Activated naive CD4-positive, alpha-beta T cell treated with anti-CD3 and anti-CD28 coated beads, Interleukin-2, amount 50 U/mL, for 16 hours (primary cell): ENCODE results near the gene ATP1A2.

Source experiments
- DNase-seq: peaks from one replicate; pipeline ENCODE4 v3.0.0-alpha.2; 2020

The ATP1A2 gene

DNA sequence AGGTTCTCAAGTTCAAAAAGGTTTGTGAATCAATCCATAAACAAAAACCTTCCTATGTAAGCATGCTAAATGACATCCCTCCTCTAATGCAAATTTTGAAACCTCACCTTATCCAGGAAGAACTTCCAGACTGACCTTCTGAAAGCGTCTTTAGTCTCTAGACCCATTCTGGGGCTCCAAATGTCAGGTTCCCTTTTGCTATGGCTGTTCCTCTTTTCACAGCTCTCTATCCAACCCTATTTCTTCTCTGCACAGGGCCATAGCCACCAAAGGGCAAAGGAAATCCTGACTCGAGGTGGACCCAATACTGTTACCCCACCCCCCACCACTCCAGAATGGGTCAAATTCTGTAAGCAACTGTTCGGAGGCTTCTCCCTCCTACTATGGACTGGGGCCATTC lies 39.2 kb downstream of the ATP1A2 start:
- no peak for DNase-seq

DNA sequence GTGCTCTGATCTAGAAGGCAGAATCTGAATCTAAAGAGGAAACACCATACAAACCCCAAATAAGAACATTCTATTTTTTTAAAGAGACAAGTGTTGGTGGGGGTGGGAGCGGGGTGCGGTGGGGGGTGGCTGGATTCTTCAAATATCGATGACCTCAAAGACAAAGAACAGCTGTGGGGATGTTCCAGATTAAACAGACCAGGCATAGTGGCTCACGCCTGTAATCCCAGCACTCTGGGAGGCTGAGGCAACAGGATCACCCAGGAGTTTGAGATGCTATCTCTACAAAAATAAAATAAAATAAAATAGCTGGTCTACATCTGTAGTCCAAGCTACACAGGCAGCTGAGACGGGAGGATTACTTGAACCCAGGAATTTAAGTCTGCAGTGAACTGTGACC lies 40.8 kb downstream of the ATP1A2 start:
- no peak for DNase-seq

GRCh38 chr1:160157174-160157573 lies 41.6 kb downstream of the ATP1A2 start:
- no peak for DNase-seq

DNA sequence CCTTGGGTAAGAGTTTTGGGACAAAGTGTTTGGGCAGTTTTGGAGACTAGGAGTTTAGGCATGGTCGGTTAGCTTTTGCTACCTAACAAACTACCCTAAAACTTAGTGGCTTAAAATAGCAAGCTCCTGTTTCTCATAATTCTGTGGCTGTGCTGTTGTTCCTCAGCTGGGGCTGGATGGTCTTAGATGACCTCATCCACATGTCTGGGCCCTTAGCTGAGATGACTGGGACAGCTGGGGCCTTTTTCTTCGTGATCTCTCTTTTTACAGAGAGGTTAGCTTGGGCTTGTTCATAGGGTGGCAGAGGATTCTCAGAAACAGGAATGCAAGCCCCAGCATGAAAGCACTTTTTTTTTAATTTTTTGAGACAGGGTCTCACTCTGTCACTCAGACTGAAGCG lies 42.5 kb downstream of the ATP1A2 start:
- DNase-seq = no peak

DNA sequence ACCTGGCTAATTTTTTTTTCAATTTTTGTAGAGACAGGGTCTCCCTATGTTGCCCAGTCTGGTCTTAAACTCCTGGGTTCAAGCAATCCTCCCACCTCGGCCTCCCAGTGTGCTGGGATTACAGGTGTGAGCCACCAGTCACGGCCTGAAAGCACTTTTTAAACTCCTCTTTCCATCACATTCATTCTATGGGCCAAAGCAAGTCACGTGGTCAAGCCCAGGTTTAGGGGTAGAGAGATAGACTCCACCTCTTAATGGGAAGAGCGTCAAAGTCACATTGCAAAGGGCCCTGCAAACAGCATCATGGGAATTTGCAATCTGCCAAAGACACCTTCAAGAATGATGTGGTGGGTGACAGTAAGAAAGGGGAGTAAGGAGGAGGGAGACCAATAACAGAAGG lies 43.0 kb downstream of the ATP1A2 start:
- no peak for DNase-seq

DNA sequence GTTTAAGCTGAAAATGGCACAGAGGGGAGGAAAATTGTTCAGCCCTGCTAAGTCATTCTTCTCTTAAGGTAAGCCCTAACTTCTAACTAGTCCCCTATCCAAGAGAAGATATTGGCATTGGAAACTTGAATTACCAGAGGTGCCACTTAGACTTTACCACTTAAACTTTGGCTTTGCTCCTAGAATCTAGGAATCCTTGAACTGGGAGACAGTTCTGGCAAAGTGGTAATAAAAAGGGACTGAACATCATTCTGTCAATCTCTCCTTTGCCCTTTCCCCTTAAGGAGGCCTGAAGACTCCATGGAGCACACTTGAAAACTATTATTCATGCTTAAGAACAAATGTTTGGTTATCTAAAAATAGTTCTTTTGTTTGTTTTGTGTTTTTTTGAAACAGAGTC lies 44.3 kb downstream of the ATP1A2 start:
- no peak for DNase-seq

- no peak for DNase-seq
Observed at GRCh38 chr1:160161965-160162705, 46.6 kb downstream of the ATP1A2 start.

- no peak for DNase-seq
Observed at GRCh38 chr1:160162931-160163330, 47.4 kb downstream of the ATP1A2 start.

- DNase-seq = no peak
Observed at GRCh38 chr1:160163615-160164014, 48.1 kb downstream of the ATP1A2 start.

DNA sequence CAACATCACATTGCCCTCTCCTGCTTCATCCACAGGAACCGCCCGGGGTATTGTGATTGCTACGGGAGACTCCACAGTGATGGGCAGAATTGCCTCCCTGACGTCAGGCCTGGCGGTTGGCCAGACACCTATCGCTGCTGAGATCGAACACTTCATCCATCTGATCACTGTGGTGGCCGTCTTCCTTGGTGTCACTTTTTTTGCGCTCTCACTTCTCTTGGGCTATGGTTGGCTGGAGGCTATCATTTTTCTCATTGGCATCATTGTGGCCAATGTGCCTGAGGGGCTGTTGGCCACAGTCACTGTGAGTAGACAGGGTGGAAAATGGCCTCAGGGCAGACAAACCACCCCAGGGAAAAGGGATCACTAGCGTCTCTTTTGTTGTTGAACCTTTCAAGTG lies 48.6 kb downstream of the ATP1A2 start:
- no peak for DNase-seq

- no peak for DNase-seq
Observed at GRCh38 chr1:160166166-160166868, 50.8 kb downstream of the ATP1A2 start.

DNA sequence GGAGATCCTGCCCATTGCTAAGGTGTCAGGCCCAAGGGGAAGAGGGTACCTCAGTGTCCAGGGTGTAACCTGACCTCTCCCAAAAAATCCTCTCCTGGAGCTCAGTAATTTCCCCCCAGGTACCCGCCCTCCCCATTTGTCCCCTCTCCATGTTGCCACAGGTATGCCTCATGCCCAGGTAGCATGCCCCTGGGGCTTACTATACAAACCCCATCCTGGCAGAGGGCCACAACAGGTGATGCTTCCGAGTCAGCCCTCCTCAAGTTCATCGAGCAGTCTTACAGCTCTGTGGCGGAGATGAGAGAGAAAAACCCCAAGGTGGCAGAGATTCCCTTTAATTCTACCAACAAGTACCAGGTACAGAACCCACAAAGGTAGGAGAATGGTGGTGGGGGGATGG lies 51.5 kb downstream of the ATP1A2 start:
- DNase-seq = no peak

GRCh38 chr1:160167580-160167979 lies 52.0 kb downstream of the ATP1A2 start:
- DNase-seq = no peak

GRCh38 chr1:160168016-160168415 lies 52.5 kb downstream of the ATP1A2 start:
- DNase-seq = no peak

DNA sequence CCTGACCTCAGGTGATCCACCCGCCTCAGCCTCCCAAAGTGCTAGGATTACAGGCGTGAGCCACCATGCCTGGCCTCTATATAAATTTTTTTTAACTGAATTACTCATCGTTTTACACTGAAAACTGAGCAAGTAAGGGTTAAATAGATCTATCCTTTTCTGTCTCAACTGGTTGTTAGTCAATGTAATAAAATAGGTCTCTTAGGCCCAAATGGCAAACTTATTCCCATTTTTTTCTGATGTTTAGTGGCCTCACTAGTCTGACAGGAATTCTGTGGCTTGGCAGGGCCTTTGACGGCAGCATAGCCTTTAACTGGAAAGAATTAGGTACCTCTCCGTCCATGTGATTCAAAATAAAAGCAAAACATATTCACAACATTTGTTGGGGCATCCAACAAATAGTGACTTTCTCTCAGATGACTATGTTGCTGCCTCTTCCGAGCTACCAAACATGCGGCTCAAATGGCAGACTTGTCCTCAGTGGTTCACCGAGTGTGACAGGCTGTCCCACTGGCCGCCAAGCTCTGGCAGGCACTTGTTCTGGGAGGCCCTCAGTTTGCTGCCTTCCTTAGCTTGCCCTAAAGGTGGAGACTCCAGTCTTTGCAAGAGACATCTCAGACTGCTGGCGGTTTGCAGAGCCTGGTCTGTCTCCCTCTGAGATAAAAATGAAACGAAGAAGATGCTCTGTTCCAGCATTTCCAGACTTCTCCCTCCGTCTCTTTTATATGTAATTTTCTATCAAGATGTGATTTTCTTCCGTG lies 53.2 kb downstream of the ATP1A2 start:
- DNase-seq = no peak

DNA sequence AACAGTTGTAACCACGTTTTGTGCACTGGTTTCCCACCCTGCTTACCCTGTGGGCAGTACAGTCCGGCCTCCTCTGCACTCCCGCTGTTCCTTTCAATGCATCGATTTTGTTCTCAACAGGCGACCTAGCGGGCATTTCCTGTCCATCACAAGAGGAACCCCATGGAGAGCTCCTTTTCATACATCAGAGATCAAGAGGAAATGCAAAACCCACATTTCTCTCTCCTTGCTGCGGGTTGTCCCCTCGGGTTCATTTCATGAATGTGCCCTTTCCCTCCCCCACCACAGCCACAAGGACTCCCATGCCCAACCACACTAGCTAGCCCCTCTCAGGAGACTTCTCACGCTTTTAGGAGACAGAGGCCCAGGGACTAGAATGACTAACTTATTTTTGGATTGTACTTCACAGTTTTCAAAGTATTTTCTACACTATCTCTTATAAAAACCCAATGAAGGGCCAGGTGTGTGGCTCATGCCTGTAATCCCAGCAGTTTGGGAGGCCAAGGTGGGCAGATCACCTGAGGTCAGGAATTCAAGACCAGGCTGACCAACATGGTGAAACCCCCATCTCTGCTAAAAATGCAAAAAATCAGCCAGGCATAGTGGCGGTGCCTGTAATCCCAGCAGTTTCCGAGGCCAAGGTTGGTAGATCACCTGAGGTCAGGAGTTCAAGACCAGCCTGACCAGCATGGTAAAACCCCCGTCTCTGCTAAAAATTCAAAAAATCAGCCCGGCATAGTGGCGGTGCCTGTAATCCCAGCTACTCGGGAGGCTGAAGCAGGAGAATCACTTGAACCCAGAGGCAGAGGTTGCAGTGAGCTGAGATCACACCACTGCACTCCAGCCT lies 54.2 kb downstream of the ATP1A2 start:
- DNase-seq = no peak

DNA sequence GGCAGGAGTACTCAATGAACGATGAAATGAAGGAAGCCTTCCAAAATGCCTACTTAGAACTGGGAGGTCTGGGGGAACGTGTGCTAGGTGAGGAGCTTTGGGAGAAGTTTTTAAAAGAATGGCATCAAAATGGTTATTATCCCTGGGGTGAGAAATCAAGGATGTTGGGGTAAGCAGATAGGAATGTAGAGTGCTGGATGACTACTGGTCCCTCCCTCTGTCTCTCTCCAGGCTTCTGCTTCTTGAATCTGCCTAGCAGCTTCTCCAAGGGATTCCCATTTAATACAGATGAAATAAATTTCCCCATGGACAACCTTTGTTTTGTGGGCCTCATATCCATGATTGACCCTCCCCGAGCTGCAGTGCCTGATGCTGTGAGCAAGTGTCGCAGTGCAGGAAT lies 55.8 kb downstream of the ATP1A2 start:
- DNase-seq = no peak

- no peak for DNase-seq
Observed at GRCh38 chr1:160171980-160172379, 56.4 kb downstream of the ATP1A2 start.

- DNase-seq = no peak
Observed at GRCh38 chr1:160177231-160177630, 61.7 kb downstream of the ATP1A2 start.

- DNase-seq = no peak
Observed at GRCh38 chr1:160177667-160178066, 62.1 kb downstream of the ATP1A2 start.

DNA sequence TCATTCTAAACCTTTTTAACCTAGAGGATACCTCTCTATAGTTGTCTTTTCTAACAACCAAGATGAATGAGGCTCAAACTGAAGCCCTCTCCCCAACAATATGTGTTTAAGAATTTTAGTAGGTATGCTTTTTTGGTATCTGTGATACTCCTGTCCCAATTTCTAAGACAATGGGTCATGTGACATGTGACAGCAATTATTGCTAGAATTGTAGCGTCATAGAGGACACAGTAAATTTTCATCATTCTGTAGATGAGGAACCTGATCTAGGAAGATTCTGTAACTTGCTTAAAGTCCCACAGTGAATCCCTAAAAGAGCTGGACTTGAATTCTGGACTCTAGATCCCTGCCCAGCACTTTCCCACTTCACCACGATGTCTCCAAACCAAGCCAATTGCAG lies 63.2 kb downstream of the ATP1A2 start:
- DNase-seq = no peak

DNA sequence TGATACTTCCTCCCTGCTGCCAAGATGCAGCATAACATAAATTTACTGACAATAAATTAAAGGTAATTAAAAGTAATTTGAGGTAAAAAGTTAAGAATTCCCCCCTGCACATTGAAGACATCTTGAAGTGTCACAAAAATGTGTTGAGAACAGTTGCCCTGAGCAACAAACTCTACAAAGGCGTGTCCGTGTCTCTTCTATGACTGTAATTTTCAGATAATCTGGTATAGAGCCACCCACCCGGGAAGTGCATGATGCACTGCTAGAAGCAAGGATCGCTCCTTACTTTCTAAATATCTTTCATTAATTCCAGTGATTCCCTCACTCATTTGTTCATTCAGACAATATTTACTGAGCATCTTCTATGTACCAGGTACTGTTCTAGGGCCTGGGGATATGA lies 63.8 kb downstream of the ATP1A2 start:
- no peak for DNase-seq

- DNase-seq = no peak
Observed at GRCh38 chr1:160186246-160186645, 70.7 kb downstream of the ATP1A2 start.
